ENCODE data around the gene SUPT3H.

GRCh38 chr6:44995486-44996132 lies 382.1 kb downstream of the SUPT3H start:
- no peak for TF ChIP-seq CTCF (IDR thresholded peaks at IDR 0.05)
- TF ChIP-seq POLR2A (IDR thresholded peaks at IDR 0.05): no peak

Data from lower leg skin (tissue), 3 donors.